ENCODE measurements around the gene FUNDC2.
A peak's percentile ranks its signal among the peaks of the same experiment; 100 is the strongest.

FUNDC2 gene

DNA sequence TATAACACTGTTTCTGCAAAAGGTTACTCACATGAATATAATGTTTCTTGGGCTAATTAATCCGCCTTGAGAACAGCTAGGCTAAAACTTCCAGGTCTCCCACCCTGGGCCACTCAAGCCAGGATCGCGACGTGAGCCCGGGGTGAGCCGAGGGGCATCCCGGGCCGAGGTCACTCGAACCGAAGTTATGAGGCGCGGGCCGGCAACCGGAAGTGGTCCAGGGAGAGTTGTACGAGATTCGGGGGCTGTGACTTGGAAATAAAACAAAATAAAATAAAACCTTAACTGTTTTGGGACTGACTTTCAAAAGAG is 44.0 kb downstream of the FUNDC2 start:
- DNase-seq = no peak

GRCh38 chrX:155070975-155071693 is 44.5 kb downstream of the FUNDC2 start, which contains the start of the genes BRCC3, CMC4 and MTCP1:
Gene BRCC3 (plus strand): TSS chrX:155071508. CDS start chrX:155071528, 20 bp downstream.
Gene CMC4 (minus strand): TSS chrX:155071136. CDS start chrX:155064023, 7,113 bp downstream.
Gene MTCP1 (minus strand): TSS chrX:155071136. CDS start chrX:155066010, 5,126 bp downstream.
- DNase-seq = peak; percentile 78 to 84

DNA sequence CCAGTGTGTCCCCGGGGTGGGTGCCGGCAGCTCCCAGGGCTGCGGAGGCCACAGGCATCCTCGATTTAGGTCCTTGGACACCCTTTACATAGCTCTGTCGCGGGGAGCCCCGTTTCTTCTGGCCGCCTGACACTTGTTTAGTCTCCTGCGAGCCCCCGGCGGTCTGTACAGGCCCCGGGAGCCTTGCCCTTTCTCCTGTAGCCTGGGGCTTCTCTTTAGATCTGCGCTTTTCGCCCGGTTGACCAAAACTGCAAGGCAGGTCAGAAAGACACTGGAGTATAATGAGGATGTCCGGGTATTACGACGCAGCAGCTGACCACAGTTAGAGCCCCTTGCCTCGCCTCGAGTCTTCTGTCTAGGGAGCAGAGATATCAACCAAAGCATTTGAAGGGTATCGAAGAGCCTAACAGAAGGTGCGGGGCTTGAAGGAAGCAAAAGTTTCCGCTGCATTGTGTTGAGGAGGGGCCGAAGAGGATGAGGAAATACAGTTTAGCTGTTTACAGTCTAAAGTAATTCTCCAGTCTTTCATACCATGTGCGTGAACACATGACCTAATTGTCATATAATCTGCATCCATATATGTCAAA is 45.1 kb downstream of the FUNDC2 start:
- DNase-seq = peak in 1 of 2 donors; percentile 17

GRCh38 chrX:155086202-155086840 is 59.7 kb downstream of the FUNDC2 start:
- DNase-seq = peak; percentile 20 to 52

DNA sequence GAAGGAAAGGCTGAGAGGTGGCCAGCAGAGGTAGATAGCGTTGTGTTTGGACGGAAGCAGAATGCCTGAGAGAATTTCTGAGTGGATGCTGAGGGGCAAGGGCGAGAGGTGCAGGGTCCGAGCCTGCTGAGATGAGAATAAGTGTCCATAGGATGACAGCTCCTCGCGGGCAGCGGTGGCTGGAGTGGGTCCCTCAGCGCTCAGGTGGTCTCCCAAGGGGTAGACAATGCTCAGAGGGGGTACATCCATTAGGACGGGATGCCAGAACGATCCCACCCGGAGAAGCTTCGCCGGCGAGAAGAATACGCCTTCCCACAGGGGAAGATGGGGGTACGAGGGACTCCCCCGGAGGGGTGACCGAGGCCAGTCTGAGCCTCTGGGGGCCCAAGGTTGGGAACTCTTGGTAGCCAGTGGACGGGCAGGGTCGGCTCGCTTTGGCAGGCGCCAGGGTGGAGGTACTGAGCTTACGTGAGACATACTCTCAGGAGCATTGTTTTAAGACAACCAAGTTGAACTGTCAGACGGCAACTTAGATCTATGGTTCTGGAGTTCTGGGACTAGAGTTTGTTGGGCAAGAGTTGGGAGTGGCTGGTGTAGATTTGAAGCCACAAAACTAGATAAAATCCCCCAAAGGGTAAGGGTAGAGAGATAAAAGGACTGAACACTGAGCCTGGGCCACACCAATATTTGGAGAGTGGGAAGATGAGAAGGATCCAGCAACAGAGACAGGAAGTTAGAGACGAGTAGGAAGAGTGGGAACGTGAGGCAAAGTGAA is 60.5 kb downstream of the FUNDC2 start:
- no peak for DNase-seq

DNA sequence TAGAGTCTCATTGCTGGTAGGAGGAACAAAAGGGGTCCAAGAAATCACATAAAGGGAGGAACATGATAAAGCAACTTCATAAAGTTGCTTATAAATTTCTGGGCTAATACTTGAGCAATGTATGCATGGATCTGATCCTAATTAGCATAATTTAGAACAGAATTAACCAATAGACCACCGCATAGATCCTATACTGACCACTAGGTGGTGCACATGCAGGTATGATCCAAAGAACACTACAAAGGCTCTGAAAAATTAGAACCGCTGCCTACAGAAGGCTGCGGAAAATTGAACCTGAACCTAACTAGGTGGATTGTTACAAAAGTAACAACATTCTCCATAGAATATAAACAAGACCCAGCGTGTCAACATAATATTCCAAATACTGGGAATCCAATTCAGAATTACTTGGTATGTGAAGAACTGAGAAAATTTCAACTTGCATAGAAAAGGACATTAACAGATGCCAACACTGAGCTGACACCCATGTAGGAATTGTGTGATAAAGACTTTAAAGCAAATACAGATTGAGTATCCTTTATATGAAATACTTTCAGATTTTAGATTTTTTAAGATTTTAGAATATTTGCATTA is 67.9 kb downstream of the FUNDC2 start:
- DNase-seq = peak in 1 of 2 donors; percentile 60

DNA sequence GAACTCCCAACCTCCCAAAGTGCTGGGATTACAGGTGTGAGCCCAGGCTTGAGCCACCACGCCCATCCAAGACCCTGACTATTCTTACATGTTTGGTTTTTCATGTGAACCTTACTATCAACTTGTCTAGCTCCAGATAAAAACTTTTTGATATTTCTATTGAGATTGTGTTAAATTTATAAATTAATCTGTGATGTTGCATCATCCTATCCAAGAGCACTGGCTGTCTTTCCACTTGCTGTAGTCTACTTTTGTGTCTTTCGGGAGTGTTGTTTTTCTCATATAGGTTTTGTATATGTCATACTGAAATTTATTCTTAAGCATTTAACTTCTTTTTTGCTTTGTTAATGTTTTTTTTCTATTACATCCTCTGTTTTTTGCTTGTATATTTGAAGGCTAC is 79.3 kb downstream of the FUNDC2 start:
- DNase-seq = no peak

- DNase-seq = no peak
Measured at GRCh38 chrX:155108427-155108826, 81.8 kb downstream of the FUNDC2 start.
